Neural progenitor cell (in vitro differentiated cells): Measurements from ENCODE around the gene CREB3L2. TPM values are rescaled to one million over a fixed set of nuclear protein-coding genes. Genes with fewer than 3 reads are reported as not detected.

ENCODE experiments used
- DNase-seq: peaks from one replicate; pipeline ENCODE4 v3.0.0-alpha.2; 2016; ENCODE audit warnings: low spot score
- H2AFZ ChIP-seq: fragments of 200-600 bp; sonication (generic); replicated peaks from 2 replicates; pipeline ENCODE4 v1.6.1; 2016; ENCODE audit warnings: antibody characterized with exemption
- H3F3A ChIP-seq: fragments of 200-600 bp; sonication (generic); 2 replicates; pipeline ENCODE4 v1.6.1; 2016; ENCODE audit warnings: antibody characterized with exemption, low read depth
- H3K27ac ChIP-seq: fragments of 200-600 bp; sonication (generic); 2 replicates; pipeline ENCODE4 v1.5.1; 2016; ENCODE audit warnings: mild to moderate bottlenecking
- H3K27me3 ChIP-seq: fragments of 200-600 bp; sonication (generic); 2 replicates; pipeline ENCODE4 v1.6.1; 2016; ENCODE audit warnings: mild to moderate bottlenecking, moderate library complexity
- H3K36me3 ChIP-seq: fragments of 200-600 bp; sonication (generic); 2 replicates; pipeline ENCODE4 v1.5.1; 2016
- H3K4me1 ChIP-seq: fragments of 200-600 bp; sonication (generic); 2 replicates; pipeline ENCODE4 v1.6.1; 2016; ENCODE audit warnings: mixed run types
- H3K4me2 ChIP-seq: fragments of 200-600 bp; sonication (generic); 2 replicates; pipeline ENCODE4 v1.6.1; 2016
- H3K4me3 ChIP-seq: fragments of 200-600 bp; sonication (generic); 2 replicates; pipeline ENCODE4 v1.5.1; 2016
- H3K79me2 ChIP-seq: fragments of 200-600 bp; sonication (generic); 2 replicates; pipeline ENCODE4 v1.6.1; 2016; ENCODE audit warnings: low read depth
- H3K9ac ChIP-seq: fragments of 200-600 bp; sonication (generic); 2 replicates; pipeline ENCODE4 v1.6.1; 2016
- H3K9me3 ChIP-seq: fragments of 200-600 bp; sonication (generic); 2 replicates; pipeline ENCODE4 v1.5.1; 2016; ENCODE audit warnings: low read depth
- H4K20me1 ChIP-seq: fragments of 200-600 bp; sonication (generic); 2 replicates; pipeline ENCODE4 v1.6.1; 2016; ENCODE audit warnings: low read depth
- H3K27ac Mint-ChIP-seq: 3 replicates; pipeline ENCODE4 v1.8.0; 2021; ENCODE audit warnings: mixed read lengths
- H3K27me3 Mint-ChIP-seq: 2 replicates; pipeline ENCODE4 v1.8.0; 2022; ENCODE audit warnings: low read depth, mild to moderate bottlenecking, inconsistent platforms, moderate library complexity, mixed read lengths; ENCODE audit not compliant: insufficient read depth
- H3K36me3 Mint-ChIP-seq: 3 replicates; pipeline ENCODE4 v1.8.0; 2021; ENCODE audit warnings: mixed read lengths
- H3K4me1 Mint-ChIP-seq: 3 replicates; pipeline ENCODE4 v1.8.0; 2021; ENCODE audit warnings: mixed read lengths
- H3K4me3 Mint-ChIP-seq: 3 replicates; pipeline ENCODE4 v1.8.0; 2021; ENCODE audit warnings: mild to moderate bottlenecking, moderate library complexity, mixed read lengths
- H3K9me3 Mint-ChIP-seq: 3 replicates; pipeline ENCODE4 v1.8.0; 2020; ENCODE audit warnings: mixed read lengths
- CTCF ChIP-seq: fragments of 200-600 bp; sonication (generic); IDR thresholded peaks from 2 replicates; pipeline ENCODE4 v1.5.1; 2017; ENCODE audit warnings: antibody characterized with exemption, mild to moderate bottlenecking
- EZH2 ChIP-seq: fragments of 200-600 bp; sonication (generic); IDR thresholded peaks from 2 replicates; pipeline ENCODE4 v1.6.1; 2017; ENCODE audit warnings: antibody characterized with exemption, mild to moderate bottlenecking, moderate library complexity
- EZH2phosphoT487 ChIP-seq: fragments of 200-600 bp; sonication (generic); IDR thresholded peaks from 2 replicates; pipeline ENCODE4 v1.6.1; 2017; ENCODE audit warnings: antibody characterized with exemption
- total RNA-seq: library from RNA; depleted of rRNA; stranded (reverse); fragments of >200 nt; gene quantifications from 2 replicates; pipeline ENCODE4 v1.2.3, GENCODE V29; 2015; ENCODE audit warnings: low replicate concordance

Gene CREB3L2
- total RNA-seq, 1 donor from 2014 or later = 9.9 TPM

DNA sequence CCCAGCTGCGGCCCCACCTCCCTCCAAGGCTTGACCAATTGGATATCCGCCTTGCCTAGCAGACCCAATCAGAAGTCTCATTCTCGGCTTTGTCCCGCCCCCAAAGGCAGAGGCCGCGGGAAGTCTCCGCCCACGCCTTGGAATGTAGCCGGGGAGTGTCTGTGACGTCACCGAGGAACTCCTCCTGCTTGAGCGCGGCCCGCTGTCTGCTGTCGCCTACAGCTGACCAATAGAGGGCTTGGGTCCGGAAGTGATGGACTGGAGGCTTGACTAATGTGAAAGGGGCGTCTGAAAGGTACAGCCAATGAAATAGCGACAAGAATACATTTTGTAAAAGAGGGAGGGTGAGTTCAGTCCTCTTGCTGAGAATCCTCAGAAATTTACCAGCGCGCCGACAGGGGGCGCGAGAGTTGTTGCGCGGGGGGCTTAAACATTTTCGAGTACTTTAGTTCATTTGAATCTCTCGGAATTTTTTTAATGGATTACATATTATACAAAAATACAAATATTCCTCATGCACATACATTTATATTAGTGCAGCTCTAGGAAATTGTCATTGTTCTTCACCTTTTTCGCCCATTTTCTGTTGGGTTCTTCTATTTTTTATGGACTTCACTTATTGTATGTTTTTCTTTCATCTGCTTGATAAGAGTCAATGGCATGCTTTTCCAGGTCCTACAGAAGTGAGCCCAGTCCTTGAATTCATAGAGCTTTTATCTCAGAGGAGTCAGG is 376 bp upstream of the CREB3L2 start:
- Mint-ChIP-seq H3K36me3 (peaks cover 6% of the 10 kb centered on the region), H3K27me3 (no peaks in the 10 kb centered on the region), H3K9me3 (no peaks in the 10 kb centered on the region), H3K4me1 (peaks cover 26% of the 10 kb centered on the region), H3K27ac (peak overlapping the region; percentile 87), H3K4me3 (peak overlapping the region; percentile 96)
- Histone ChIP-seq H2AFZ (peak overlapping the region; percentile 86), H3K9me3 (no peaks in the 10 kb centered on the region), H3K36me3 (no peaks in the 10 kb centered on the region), H3K4me3 (peak overlapping the region; percentile 93), H3K4me1 (peaks cover 12% of the 10 kb centered on the region), H3K27me3 (no peaks in the 10 kb centered on the region), H4K20me1 (peaks cover 11% of the 10 kb centered on the region), H3K79me2 (peaks cover 45% of the 10 kb centered on the region), H3F3A (peaks cover 15% of the 10 kb centered on the region), H3K4me2 (peak overlapping the region; percentile 92), H3K9ac (no peak overlapping the region), H3K27ac (no peak overlapping the region)
- peak; percentile 100 for DNase-seq
- TF ChIP-seq EZH2phosphoT487 (no peak), EZH2 (no peak), CTCF (peak; percentile 96)

DNA sequence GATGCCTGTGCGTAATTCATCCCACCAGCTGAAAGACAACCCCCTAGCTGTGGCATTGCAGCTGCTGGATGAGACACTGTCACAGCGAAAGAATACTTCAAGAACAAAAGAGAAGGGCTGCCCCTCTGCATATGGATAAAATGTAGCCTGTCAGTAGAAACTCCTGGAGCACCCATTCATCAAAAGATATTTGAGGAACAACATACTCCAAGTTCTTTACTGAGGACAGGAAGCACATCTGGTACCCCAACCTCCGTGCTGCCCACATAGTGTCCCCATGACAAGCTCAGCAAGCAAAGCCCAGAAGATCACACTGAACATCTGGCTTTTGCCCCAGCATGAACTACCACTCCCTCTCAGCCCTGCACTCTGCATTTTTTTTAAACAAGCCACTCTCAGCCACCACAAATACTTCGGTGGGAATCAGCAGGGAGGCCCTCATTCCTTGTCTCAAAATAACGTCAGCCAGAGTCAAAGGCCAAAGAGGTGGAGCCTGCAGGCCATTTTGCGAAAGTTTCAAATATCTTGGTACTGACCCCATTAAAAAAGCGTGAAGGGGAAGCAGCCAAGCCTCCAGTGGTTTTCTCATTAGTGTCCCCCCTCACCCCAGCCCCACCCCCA is 1.7 kb downstream of the CREB3L2 start:
- Mint-ChIP-seq H3K36me3 (peaks cover 22% of the 10 kb centered on the region), H3K9me3 (peaks cover 2% of the 10 kb centered on the region), H3K27ac (peak overlapping the region; percentile 82), H3K4me1 (peaks cover 29% of the 10 kb centered on the region), H3K4me3 (peak overlapping the region; percentile 96), H3K27me3 (no peaks in the 10 kb centered on the region)
- TF ChIP-seq EZH2 (no peak), CTCF (no peak), EZH2phosphoT487 (no peak)
- no peaks in the 10 kb centered on the region for H3K27me3 ChIP-seq
- H3K79me2 ChIP-seq = peaks cover 63% of the 10 kb centered on the region
- peak; percentile 79 for DNase-seq
- peaks cover 12% of the 10 kb centered on the region for H3K4me1 ChIP-seq
- peak overlapping the region; percentile 93 for H3K4me3 ChIP-seq
- H3K9me3 ChIP-seq = no peaks in the 10 kb centered on the region
- peaks cover 15% of the 10 kb centered on the region for H3F3A ChIP-seq
- H2AFZ ChIP-seq = no peak overlapping the region
- peak overlapping the region; percentile 92 for H3K4me2 ChIP-seq
- H3K9ac ChIP-seq = no peak overlapping the region
- no peaks in the 10 kb centered on the region for H3K36me3 ChIP-seq
- H4K20me1 ChIP-seq = peaks cover 11% of the 10 kb centered on the region
- peak overlapping the region; percentile 4 for H3K27ac ChIP-seq

- no peaks in the 10 kb centered on the region for H3K27me3 ChIP-seq
- H3F3A ChIP-seq = peaks cover 15% of the 10 kb centered on the region
- H3K36me3 Mint-ChIP-seq = peaks cover 22% of the 10 kb centered on the region
- peak overlapping the region; percentile 93 for H3K4me3 ChIP-seq
- H2AFZ ChIP-seq = no peak overlapping the region
- no peak overlapping the region for H3K9ac ChIP-seq
- H3K27me3 Mint-ChIP-seq = no peaks in the 10 kb centered on the region
- peak overlapping the region; percentile 96 for H3K4me3 Mint-ChIP-seq
- H3K27ac Mint-ChIP-seq = peak overlapping the region; percentile 82
- peaks cover 2% of the 10 kb centered on the region for H3K9me3 Mint-ChIP-seq
- no peaks in the 10 kb centered on the region for H3K36me3 ChIP-seq
- TF ChIP-seq CTCF = no peak
- no peak for TF ChIP-seq EZH2
- TF ChIP-seq EZH2phosphoT487 = no peak
- H3K79me2 ChIP-seq = peaks cover 68% of the 10 kb centered on the region
- H3K4me1 ChIP-seq = peaks cover 12% of the 10 kb centered on the region
- no peak for DNase-seq
- H4K20me1 ChIP-seq = peaks cover 11% of the 10 kb centered on the region
- H3K4me1 Mint-ChIP-seq = peaks cover 29% of the 10 kb centered on the region
- peak overlapping the region; percentile 92 for H3K4me2 ChIP-seq
- H3K9me3 ChIP-seq = no peaks in the 10 kb centered on the region
- no peak overlapping the region for H3K27ac ChIP-seq
Observed at GRCh38 chr7:137999496-138000080, 2.3 kb downstream of the CREB3L2 start.
